HG02981 (cell line): ENCODE data around the gene MCU.
A peak's percentile ranks its signal among the peaks of the same experiment; 100 is the strongest.
"Not testable (repeated sequence)": the region's sequence is repeated elsewhere in the genome, so short reads cannot be mapped to it uniquely, and the experiment has no call there.

Source experiments
- ATAC-seq: cut with Tn5 transposase; IDR thresholded peaks from one replicate; pipeline ENCODE4 v1.9.1; 2021; ENCODE audit warnings: mild to moderate bottlenecking, moderate library complexity; ENCODE audit not compliant: unreplicated experiment

Gene MCU

GRCh38 chr10:72729528-72729927, 37.6 kb downstream of the MCU start:
- ATAC-seq, result peak; percentile 75

DNA sequence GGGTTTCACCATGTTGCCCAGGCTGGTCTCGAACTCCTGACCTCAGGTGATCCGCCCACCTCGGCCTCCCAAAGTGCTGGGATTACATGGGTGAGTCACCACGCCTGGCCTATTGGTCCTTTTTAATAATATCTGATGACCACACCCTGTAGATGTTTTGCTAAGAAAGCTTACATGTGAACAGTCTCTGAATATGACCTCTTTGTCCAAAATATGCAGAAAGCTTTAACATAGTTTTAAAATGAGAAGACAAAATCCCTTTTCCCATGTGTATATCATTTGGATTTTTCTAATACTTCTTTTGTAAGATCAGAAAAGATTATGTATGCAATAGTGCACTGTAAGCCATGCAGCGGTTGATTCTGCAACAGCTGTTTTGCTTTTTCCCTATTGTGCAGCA, 38.5 kb downstream of the MCU start:
- ATAC-seq, result no peak

DNA sequence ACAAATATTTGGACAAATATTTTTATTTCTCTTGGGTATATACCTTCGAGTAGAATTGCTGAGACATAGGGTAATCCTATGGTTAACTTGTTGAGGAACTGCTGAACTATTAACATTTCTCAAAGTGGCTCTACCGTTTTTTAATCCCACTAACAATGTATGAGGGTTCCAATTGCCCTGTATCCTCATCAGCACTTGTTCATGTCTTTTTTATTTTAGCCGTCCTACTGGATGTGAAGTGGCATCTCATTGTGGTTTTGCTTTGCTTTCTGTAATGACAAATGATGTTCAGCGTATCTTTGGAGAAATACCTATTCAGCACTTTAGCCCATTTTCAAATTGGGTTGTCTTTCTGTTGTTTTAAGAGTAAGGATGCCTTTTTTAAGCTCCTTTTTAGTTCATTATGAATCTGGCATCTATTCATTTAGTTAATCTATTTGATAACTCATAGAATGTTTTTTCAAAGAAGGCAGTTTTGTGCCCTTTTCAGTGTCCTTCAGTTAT, 40.0 kb downstream of the MCU start:
- ATAC-seq, result no peak

DNA sequence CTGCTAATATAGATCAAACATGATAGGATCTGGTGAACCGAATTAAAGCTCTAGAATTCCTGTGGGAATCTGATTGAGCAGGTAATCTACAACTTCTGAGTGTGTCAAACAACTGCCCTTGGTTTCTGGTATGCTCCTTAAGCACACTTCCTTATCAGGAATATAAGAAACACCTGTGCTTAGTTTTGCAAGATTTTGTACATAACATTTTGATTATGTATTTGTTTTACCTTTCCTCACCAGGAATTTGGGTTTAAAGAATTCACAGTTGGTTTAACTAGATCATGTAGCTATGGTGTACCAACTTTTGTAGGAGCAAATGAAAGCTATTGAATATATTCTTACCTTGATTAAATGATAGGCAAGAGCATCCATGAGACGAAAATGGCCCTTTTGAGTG, 40.6 kb downstream of the MCU start:
- ATAC-seq, result no peak

- ATAC-seq, result no peak
Measured at GRCh38 chr10:72733989-72734388, 42.0 kb downstream of the MCU start.

- no peak for ATAC-seq
Measured at GRCh38 chr10:72735288-72735936, 43.5 kb downstream of the MCU start.

GRCh38 chr10:72736176-72736827, 44.4 kb downstream of the MCU start:
- no peak for ATAC-seq

GRCh38 chr10:72736828-72737220, 44.9 kb downstream of the MCU start:
- no peak for ATAC-seq

DNA sequence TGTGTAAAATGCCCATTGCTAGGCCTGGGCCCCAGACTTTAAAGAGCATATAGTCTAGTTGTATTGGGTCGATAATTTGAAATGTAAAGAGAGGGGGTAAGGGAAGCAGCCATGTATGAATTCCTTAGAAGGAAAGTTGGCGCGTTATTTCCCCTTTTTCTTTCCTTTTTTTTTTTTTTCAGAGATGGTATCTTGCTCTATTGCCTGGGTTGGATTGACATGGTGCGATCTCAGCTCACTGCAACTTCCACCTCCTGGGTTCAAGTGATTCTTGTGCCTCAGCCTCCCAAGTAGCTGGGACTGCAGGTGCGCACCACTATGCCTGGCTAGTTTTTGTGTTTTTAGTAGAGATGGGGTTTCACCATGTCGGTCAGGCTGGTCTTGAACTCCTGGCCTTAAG, 45.4 kb downstream of the MCU start:
- not testable (repeated sequence) for ATAC-seq

DNA sequence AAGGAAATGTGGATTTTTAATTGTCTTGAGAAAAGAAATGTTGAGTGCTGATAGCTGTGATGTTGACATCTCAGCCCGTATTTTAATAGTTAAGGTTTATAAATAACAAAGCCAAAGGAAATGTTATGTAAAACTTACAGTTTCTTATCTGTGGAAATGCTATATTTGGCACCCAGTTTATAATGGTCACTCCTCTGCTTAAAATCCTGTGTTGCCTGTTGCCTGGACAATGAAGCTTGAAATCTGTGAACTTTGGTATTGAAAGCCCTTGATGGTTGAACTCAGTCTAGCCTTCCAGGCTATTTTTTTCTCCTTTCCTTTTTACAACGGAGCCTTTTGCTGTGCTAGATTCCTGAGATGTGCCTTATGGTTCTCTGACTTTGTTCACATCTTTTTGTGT, 46.5 kb downstream of the MCU start:
- no peak for ATAC-seq

GRCh38 chr10:72740528-72740927, 48.6 kb downstream of the MCU start:
- no peak for ATAC-seq

DNA sequence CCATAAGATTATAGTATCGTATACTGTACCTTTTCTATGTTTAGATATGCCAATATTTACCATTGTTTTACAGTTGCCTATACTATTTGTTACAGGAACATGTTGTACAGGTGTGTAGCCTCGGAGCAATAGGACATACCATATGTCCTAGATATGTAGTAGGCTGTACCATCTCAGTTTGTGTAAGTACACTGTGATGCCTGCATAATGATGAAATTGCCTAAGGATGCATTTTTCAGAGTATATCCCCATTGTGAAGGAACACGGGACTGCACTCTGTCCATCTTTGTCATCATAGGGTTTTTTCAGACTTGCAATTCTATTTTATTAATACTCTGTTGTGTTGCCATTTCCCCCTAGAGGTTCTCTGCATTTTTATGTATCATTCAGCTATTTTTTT, 50.1 kb downstream of the MCU start:
- no peak for ATAC-seq

DNA sequence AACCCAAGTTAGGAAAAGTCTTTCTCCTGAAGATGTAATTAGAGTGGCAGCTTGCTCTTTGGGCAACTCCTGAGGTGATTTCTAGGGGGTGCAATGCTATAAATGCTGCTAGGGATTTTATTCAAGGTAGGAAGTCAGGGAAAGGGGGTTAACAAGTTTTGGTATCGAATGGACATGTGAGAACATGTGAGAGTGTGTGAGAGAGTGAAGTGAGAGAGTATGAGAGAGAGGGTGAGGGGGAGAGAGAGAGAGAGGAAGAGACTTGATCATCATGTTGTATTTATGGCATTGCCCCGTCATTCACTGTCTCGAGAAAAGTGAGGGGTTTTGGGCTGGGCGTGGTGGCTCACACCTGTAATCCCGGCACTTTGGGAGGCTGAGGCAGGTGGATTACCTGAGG, 50.9 kb downstream of the MCU start:
- no peak for ATAC-seq

- no peak for ATAC-seq
Measured at GRCh38 chr10:72744566-72744965, 52.6 kb downstream of the MCU start.

DNA sequence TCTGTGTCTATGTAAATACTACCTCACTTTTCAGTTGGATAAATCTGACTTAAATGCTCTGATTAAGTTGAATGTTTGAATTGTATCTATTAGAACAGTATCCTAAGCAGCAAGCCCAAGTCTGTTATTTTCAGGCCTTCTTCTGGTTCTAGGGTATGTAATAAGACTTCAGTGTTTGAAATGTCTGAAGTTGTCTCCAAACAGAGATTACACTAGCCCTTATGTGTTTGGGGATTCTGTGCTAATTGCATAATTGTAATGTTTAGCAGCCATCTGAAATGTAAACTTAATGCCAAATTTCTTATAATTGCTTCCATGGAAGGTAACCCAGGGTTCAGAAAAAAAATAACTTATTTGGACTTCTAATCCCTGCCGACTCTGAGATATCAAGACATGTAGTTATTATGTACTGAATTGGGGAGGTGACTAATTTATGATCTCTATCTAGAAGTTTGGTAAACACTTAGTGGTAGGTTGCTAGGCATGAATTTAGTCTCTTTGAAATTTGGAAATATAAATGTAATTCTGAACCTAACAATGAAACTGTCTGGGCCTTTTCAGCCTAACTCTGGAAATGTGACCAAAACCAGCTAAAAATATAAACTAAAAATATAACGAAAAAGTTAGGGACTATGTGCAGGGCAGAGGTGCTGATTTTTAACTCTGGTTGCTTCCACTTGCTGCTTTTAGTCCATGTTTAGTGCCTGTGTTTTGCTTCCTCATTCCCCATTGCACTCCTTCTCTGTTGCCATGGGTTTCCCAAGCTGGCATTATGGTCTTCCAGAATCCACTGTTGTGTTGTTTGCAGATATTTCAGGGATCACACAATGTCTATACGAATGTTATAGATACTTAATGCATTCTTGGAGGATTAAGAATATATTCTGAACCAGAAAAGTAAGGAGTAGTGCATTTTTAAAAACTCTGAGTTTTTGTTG, 54.8 kb downstream of the MCU start:
- ATAC-seq, result no peak

DNA sequence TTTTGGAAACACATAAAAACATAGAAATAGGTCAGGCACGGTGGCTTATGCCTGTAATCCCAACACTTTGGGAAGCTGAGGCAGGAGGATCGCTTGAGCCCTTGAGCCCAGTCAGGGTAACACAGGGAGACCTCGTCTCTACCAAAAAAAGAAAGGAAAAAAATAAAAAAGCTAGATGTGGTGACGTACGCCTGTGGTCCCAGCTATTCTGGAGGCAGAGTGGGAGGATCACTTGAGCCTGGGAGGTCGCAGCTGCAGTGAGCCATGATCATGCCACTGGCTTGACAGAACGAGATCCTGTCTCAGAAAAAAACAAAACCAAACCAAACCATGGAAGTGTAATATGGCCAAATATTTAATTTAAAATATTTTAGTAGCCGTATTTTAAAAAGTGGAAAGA, 55.6 kb downstream of the MCU start:
- ATAC-seq, result no peak

DNA sequence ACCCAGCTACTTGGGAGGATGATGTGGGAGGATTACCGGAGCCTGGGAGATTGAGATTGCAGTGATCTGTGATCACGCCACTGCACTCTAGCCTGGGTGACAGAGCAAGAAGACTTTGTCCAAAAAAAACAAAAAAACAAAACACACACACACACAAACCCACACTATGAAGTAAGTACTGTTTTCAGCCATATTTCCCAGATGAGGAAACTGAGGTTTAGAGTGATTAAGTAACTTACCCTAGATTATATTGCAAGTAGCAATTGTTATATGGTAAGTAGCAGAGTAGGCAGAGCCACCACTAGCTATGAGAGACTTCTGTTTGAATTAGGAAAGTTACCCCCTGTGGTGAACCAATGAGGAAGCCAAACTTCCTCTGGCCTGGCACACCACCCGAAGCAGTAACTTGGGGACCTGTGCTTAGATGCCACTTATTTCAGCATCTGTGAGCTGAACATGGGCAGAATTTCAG, 61.9 kb downstream of the MCU start:
- ATAC-seq, result no peak

- ATAC-seq, result no peak
Measured at GRCh38 chr10:72754275-72755032, 62.5 kb downstream of the MCU start.

GRCh38 chr10:72756674-72757385, 64.9 kb downstream of the MCU start:
- no peak for ATAC-seq

DNA sequence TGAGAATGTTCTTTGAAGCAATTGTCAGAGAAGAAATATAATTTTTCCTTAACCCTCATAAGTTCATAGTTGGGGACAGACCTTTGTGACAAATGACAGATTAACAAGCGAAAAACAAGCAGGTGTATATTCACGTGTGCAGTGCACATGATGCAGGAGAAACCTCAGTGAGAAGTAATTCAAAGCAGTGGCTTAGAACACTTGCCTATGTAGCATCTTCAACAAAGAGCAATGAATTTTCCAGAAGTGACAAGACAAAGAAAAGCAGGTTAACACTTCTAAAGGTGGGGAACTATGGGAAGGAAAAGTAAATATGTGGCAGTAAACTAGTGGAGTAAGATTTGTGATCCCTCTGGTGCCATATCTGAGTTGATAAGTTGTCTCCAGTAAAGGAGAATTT, 65.8 kb downstream of the MCU start:
- ATAC-seq, result no peak
